ENCODE data around the gene F2.

DNA sequence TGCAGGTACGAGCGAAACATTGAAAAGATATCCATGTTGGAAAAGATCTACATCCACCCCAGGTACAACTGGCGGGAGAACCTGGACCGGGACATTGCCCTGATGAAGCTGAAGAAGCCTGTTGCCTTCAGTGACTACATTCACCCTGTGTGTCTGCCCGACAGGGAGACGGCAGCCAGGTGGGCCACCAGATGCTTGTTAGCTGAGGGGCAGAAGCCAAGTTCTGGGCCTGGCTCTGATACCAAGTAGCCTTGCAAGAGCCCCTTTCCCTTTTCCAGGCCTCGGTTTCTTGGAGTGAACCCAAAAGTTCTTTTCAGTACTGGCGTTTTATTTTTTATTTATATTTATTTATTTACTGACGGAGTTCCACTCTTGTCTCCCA is 9.6 kb downstream of the F2 start:
- TF ChIP-seq, protein P1, sequence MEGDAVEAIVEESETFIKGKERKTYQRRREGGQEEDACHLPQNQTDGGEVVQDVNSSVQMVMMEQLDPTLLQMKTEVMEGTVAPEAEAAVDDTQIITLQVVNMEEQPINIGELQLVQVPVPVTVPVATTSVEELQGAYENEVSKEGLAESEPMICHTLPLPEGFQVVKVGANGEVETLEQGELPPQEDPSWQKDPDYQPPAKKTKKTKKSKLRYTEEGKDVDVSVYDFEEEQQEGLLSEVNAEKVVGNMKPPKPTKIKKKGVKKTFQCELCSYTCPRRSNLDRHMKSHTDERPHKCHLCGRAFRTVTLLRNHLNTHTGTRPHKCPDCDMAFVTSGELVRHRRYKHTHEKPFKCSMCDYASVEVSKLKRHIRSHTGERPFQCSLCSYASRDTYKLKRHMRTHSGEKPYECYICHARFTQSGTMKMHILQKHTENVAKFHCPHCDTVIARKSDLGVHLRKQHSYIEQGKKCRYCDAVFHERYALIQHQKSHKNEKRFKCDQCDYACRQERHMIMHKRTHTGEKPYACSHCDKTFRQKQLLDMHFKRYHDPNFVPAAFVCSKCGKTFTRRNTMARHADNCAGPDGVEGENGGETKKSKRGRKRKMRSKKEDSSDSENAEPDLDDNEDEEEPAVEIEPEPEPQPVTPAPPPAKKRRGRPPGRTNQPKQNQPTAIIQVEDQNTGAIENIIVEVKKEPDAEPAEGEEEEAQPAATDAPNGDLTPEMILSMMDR (conservative IDR thresholded peaks at IDR 0.05; ENCODE audit: low read length), result no peak
- no peak for TF ChIP-seq EZH2phosphoT487 (IDR thresholded peaks at IDR 0.05; ENCODE audit: borderline replicate concordance)

All from Loucy (cell line).